ENCODE measurements around the gene CTSG. TPM values are rescaled to one million over a fixed set of nuclear protein-coding genes. Genes with fewer than 3 reads are reported as not detected.

CTSG gene
- total RNA-seq, 4 donors from 2014 or later: 2.9 to 13.9 (median 4.8) TPM; not detected in 1

GRCh38 chr14:24606297-24606696 is 30.2 kb upstream of the CTSG start:
- no peak for TF ChIP-seq CTCF (IDR thresholded peaks at IDR 0.05; ENCODE audit: low read depth)

- no peak for TF ChIP-seq CTCF (IDR thresholded peaks at IDR 0.05; ENCODE audit: low read depth)
Observed at GRCh38 chr14:24605435-24606190, 29.6 kb upstream of the CTSG start.

GRCh38 chr14:24597403-24597802 is 21.4 kb upstream of the CTSG start:
- no peak for TF ChIP-seq CTCF (IDR thresholded peaks at IDR 0.05; ENCODE audit: low read depth)

- no peak for TF ChIP-seq CTCF (IDR thresholded peaks at IDR 0.05; ENCODE audit: low read depth)
Observed at GRCh38 chr14:24595073-24595808, 19.2 kb upstream of the CTSG start.

GRCh38 chr14:24578558-24578957 is 2.5 kb upstream of the CTSG start:
- TF ChIP-seq CTCF (IDR thresholded peaks at IDR 0.05; ENCODE audit: low read depth): no peak

GRCh38 chr14:24576771-24577170 is 721 bp upstream of the CTSG start:
- TF ChIP-seq CTCF (IDR thresholded peaks at IDR 0.05; ENCODE audit: low read depth): no peak

GRCh38 chr14:24574206-24574774 is 1.8 kb downstream of the CTSG start:
- TF ChIP-seq CTCF (IDR thresholded peaks at IDR 0.05; ENCODE audit: low read depth): no peak

Measured in subcutaneous adipose tissue (tissue), 4 donors.